Aorta (tissue), 5 donors: ENCODE measurements around the gene PDE4B. TPM values are rescaled to one million over a fixed set of nuclear protein-coding genes. Genes with fewer than 3 reads are reported as not detected.

Experiments
- ATAC-seq: fragments of 200-7000 bp; cut with Tn5 transposase; one replicate; pipeline ENCODE4 v1.9.1; 2022; ENCODE audit warnings: moderate library complexity; ENCODE audit not compliant: low FRiP score
- DNase-seq, 2 donors: peaks; one replicate each; pipeline ENCODE4 v3.0.0-alpha.2; 2020
- H3K27ac ChIP-seq, 2 donors: one replicate each; pipeline ENCODE4 v1.5.1; 2013; ENCODE audit warnings: low read length in 2 of 2, mild to moderate bottlenecking in 2 of 2, moderate library complexity in 2 of 2, control low read depth in 1 of 2, inconsistent platforms in 1 of 2, low read depth in 1 of 2
- H3K27me3 ChIP-seq, 2 donors: one replicate each; pipeline ENCODE4 v1.6.1; 2013; ENCODE audit warnings: control low read depth in 1 of 2, low read length in 1 of 2, mild to moderate bottlenecking in 1 of 2, moderate library complexity in 1 of 2; ENCODE audit not compliant: insufficient read depth in 2 of 2, control insufficient read depth in 1 of 2
- H3K36me3 ChIP-seq, 2 donors: one replicate each; pipeline ENCODE4 v1.6.1; 2013; ENCODE audit warnings: control low read depth in 1 of 2, low read length in 1 of 2, mild to moderate bottlenecking in 1 of 2; ENCODE audit not compliant: insufficient read depth in 2 of 2, control insufficient read depth in 1 of 2
- H3K4me1 ChIP-seq, 2 donors: one replicate each; pipeline ENCODE4 v1.6.1; 2013; ENCODE audit warnings: low read length in 2 of 2, control low read depth in 1 of 2, mild to moderate bottlenecking in 1 of 2, moderate library complexity in 1 of 2; ENCODE audit not compliant: insufficient read depth in 2 of 2, control insufficient read depth in 1 of 2
- H3K4me3 ChIP-seq, 2 donors: one replicate each; pipeline ENCODE4 v1.5.1; 2013; ENCODE audit warnings: low read length in 2 of 2, control low read depth in 1 of 2, mild to moderate bottlenecking in 1 of 2
- H3K9me3 ChIP-seq: one replicate; pipeline ENCODE4 v1.6.1; 2013; ENCODE audit warnings: mild to moderate bottlenecking, low read length; ENCODE audit not compliant: control insufficient read depth
- WGBS, 2 donors: extraction: QIAGEN DNeasy Blood & Tissue Kit; methylation state at CpG; one replicate each; pipeline ENCODE4 v1.1.7; 2013; 5-methylcytosine and 5-hydroxymethylcytosine counted together
- intact Hi-C, 2 donors: fragments of 100-400 bp; cut with DNase I; formaldehyde crosslinking; loops; one replicate each; pipeline versions ENCODE4 v1.14.2 to v1.15.0; 2022
- polyA plus RNA-seq, 2 donors: library from polyadenylated mRNA; stranded (reverse); fragments of 200-250 nt; gene quantifications; one replicate each; pipeline ENCODE4 v1.2.3, GENCODE V29; 2013
- total RNA-seq, 2 donors: library from RNA; stranded (reverse); fragmentation: NEBNext Ultra II Directional; extraction: Animal tissue kit (Norgen Biotek cat#: 25700); gene quantifications; one replicate each; pipeline ENCODE4 v1.2.1, GENCODE V29; 2021
- donor health status: healthy with polysubstance abuse.
- donor health status: Bipolar disorder and iron deficiency.
- donor health status: DM: no; HTN: no; CAD: no.
- donor health status: DM: no; HTN: no; CAD: no.
- donor health status: DM: yes; HTN: yes; CAD: no.

PDE4B gene
- total and polyA plus RNA-seq, 4 donors: 4.8 to 24.5 (median 12.5) TPM

GRCh38 chr1:66395202-66396061 lies 602.7 kb downstream of the PDE4B start:
- H3K36me3 ChIP-seq: no peaks in the 10 kb centered on the region
- no peaks in the 10 kb centered on the region for H3K27me3 ChIP-seq
- WGBS, 2 donors: 65 to 69% methylated on average over 9 of the region's 9 CpGs
- ATAC-seq (no peak), DNase-seq (no peak)
- H3K27ac ChIP-seq: no peak overlapping the region
- H3K4me1 ChIP-seq: no peaks in the 10 kb centered on the region
- no peak overlapping the region for H3K4me3 ChIP-seq
- no peaks in the 10 kb centered on the region for H3K9me3 ChIP-seq
- intact Hi-C loops: no loop called here

- no peaks in the 10 kb centered on the region for H3K9me3 ChIP-seq
- H3K36me3 ChIP-seq: no peaks in the 10 kb centered on the region
- DNase-seq (no peak), ATAC-seq (peak; percentile 38)
- 85 to 92% methylated on average over 7 of the region's 7 CpGs for whole genome bisulfite sequencing, 2 donors
- H3K4me3 ChIP-seq: no peak overlapping the region
- no peaks in the 10 kb centered on the region for H3K27me3 ChIP-seq
- intact Hi-C loops: no loop called here
- no peaks in the 10 kb centered on the region for H3K4me1 ChIP-seq
- no peak overlapping the region for H3K27ac ChIP-seq
Measured at GRCh38 chr1:66396212-66396890, 603.7 kb downstream of the PDE4B start.

DNA sequence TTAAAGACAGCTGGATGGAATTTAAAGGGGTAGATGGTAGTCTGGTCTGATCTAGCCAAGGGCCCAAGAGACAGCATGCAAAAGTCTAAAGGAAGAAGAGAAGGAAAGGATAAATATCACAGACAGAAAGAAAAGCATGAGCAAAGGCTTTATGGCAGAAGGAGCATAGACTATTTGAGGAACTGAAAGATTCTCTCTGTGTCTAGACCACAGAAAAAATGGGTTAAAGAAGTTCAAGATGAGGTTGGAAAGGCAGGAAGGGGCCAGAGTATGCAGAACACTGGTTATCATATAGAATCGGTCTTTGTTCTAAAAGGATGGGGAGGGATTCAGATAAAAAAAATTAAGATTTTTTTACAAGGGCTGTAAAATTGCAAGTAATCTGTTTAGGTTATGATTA lies 604.5 kb downstream of the PDE4B start:
- Histone ChIP-seq H3K9me3 (no peaks in the 10 kb centered on the region), H3K27ac (no peak overlapping the region), H3K4me3 (no peak overlapping the region), H3K27me3 (no peaks in the 10 kb centered on the region), H3K36me3 (no peaks in the 10 kb centered on the region), H3K4me1 (peaks cover 0 to 5% of the 10 kb centered on the region in 2 donors)
- intact Hi-C loops: no loop called here
- 88 to 94% methylated on average over 1 of the region's 1 CpG for WGBS, 2 donors
- DNase-seq (no peak), ATAC-seq (no peak)

DNA sequence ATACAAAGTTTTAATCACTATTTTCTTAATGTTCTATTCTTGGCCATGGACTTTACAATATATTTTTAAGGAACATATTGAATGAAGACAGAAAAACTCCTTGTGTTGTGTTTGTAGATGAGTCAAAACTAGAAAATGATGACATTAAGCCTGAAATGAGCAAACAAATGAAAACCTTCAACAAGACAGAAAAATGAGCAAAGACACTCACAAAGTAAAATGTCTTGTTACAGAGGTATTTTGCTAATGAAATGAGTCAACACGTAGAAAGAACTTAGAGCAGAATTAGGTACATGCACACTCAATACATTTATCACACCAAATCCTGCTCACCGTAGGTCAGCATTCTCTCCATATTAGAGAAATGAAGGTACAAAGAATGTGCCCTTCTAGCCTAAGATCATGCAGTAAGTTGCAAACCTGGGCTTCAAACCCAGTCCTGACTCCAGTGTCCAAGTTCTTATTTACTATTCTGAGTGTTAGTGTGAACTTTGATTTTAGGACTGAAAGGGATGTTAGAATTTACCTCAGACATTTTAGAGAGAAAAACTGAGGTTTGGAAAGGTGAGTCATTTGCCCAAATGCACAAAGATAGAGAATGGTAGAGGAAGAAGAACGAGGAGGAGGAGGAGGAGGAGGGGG lies 607.3 kb downstream of the PDE4B start:
- Histone ChIP-seq H3K36me3 (no peaks in the 10 kb centered on the region), H3K9me3 (no peaks in the 10 kb centered on the region), H3K27ac (no peak overlapping the region), H3K4me3 (no peak overlapping the region), H3K4me1 (peaks cover 0 to 9% of the 10 kb centered on the region in 2 donors), H3K27me3 (no peaks in the 10 kb centered on the region)
- DNase-seq (no peak), ATAC-seq (no peak)
- 97 to 98% methylated on average over 2 to 3 of the region's 3 CpGs for WGBS, 2 donors
- intact Hi-C loops: no loop called here

GRCh38 chr1:66400660-66401059 lies 608.0 kb downstream of the PDE4B start:
- ATAC-seq (no peak), DNase-seq (no peak)
- no peaks in the 10 kb centered on the region for H3K9me3 ChIP-seq
- WGBS, 2 donors: 94 to 97% methylated on average over 4 of the region's 4 CpGs
- no peaks in the 10 kb centered on the region for H3K36me3 ChIP-seq
- H3K4me3 ChIP-seq: no peak overlapping the region
- H3K27me3 ChIP-seq: no peaks in the 10 kb centered on the region
- intact Hi-C loops: no loop called here
- peaks cover 0 to 9% of the 10 kb centered on the region in 2 donors for H3K4me1 ChIP-seq
- no peak overlapping the region for H3K27ac ChIP-seq

DNA sequence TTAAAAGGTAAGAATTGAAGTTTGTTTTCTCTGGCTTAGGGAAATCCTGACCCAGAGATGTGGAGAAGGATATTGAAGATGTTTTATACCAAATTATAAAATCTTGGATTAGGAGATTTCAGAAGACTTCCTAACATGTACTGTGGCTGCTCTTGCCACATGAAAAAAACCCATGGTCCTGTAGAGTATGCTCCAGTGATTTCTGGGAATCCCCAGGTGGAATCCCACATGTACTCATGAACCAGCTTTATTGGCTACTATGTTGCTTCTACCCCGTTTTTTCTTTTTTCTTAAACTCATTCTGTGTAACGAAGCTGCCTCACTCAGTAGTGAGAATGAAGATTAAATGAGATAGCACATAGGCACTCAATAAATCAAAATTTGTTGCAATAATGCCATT lies 608.5 kb downstream of the PDE4B start:
- intact Hi-C loops: no loop called here
- no peaks in the 10 kb centered on the region for H3K36me3 ChIP-seq
- ATAC-seq: no peak
- no peaks in the 10 kb centered on the region for H3K9me3 ChIP-seq
- H3K4me1 ChIP-seq: peaks cover 0 to 9% of the 10 kb centered on the region in 2 donors
- DNase-seq: no peak
- H3K4me3 ChIP-seq: no peak overlapping the region
- no peaks in the 10 kb centered on the region for H3K27me3 ChIP-seq
- WGBS, 2 donors: 92 to 94% methylated on average over 2 of the region's 2 CpGs
- no peak overlapping the region for H3K27ac ChIP-seq

DNA sequence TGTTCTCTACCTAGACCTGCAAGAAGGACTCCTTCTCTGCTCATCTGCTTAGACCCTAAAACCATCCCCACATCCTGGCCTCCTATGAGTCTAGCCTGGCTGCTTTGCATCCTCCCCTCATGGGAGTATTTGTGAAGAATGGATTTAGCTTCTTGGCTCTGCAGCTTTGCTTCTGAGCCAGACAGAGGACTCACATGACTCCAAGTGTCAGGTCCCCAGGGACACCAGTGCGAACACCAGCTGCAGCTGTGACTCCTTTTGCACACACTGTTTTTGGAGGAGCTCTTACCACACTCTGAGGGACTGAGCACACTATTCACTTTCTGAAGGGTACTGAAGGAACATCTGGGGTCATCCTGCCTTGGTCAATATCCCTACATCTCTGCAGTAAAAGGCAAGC lies 609.5 kb downstream of the PDE4B start:
- ATAC-seq: peak; percentile 90
- H3K4me3 ChIP-seq: no peak overlapping the region
- peaks cover 0 to 9% of the 10 kb centered on the region in 2 donors for H3K4me1 ChIP-seq
- WGBS, 2 donors: 5 to 6% methylated on average over 1 of the region's 1 CpG
- no peaks in the 10 kb centered on the region for H3K36me3 ChIP-seq
- no peak overlapping the region for H3K27ac ChIP-seq
- no peaks in the 10 kb centered on the region for H3K27me3 ChIP-seq
- H3K9me3 ChIP-seq: no peaks in the 10 kb centered on the region
- peak; percentile 78 to 80 for DNase-seq
- intact Hi-C loops: no loop called here

- ATAC-seq (peak; percentile 70), DNase-seq (no peak)
- no peak overlapping the region for H3K4me3 ChIP-seq
- H3K4me1 ChIP-seq: peaks cover 0 to 9% of the 10 kb centered on the region in 2 donors
- no peak overlapping the region for H3K27ac ChIP-seq
- no peaks in the 10 kb centered on the region for H3K9me3 ChIP-seq
- H3K27me3 ChIP-seq: no peaks in the 10 kb centered on the region
- WGBS, 2 donors: 57 to 64% methylated on average over 5 of the region's 5 CpGs
- intact Hi-C loops: no loop called here
- no peaks in the 10 kb centered on the region for H3K36me3 ChIP-seq
Measured at GRCh38 chr1:66403007-66403731, 610.5 kb downstream of the PDE4B start.
